ENCODE data around the gene PPP1R7.

DNA sequence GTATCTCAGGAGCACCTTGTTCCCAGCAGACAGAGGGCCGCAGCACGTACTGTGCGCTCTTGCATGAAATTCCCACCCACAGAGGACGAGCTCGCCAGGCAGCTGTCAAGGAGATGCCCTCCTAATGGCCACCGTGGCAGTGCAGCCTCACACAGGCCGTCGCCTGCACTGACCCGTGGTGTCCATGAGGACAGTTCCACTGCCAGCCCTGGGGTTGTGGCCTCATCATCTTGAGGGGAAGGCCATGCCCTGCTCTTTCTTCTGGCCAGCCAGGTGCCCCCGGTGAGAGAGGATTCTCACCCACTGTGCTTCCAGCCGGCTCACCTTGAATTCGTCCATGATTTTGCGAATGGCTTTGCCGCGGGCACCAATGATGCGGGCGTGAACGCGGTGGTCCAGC is 80.2 kb downstream of the PPP1R7 start:
- TF ChIP-seq POLR2AphosphoS5 (IDR thresholded peaks at IDR 0.05) (no peak), POLR2A (IDR thresholded peaks at IDR 0.05; ENCODE audit: low read depth) (no peak), CTCF (IDR thresholded peaks at IDR 0.05) (no peak), EP300 (IDR thresholded peaks at IDR 0.05) (no peak)

All from esophagus muscularis mucosa (tissue), 4 donors.